Sigmoid colon (tissue), 4 donors: Measurements from ENCODE around the gene ASCL2.

Source experiments
- POLR2A ChIP-seq, 2 donors: fragments of 450-650 bp; IDR thresholded peaks; one replicate each; pipeline ENCODE4 v1.6.1; 2016; ENCODE audit warnings: antibody characterized with exemption in 2 of 2, mild to moderate bottlenecking in 2 of 2, moderate library complexity in 2 of 2
- POLR2AphosphoS5 ChIP-seq, 4 donors: sonication (generic); formaldehyde crosslinking; IDR thresholded peaks; one replicate each; pipeline ENCODE4 v1.6.1; 2017; ENCODE audit warnings: antibody characterized with exemption in 4 of 4

GRCh38 chr11:2266586-2267305 is 3.6 kb downstream of the ASCL2 start:
- TF ChIP-seq POLR2AphosphoS5 (IDR thresholded peaks at IDR 0.05): no peak
- no peak for TF ChIP-seq POLR2A (IDR thresholded peaks at IDR 0.05)
